HCT116 (cell line): Measurements from ENCODE around the gene NOTO. TPM values are rescaled to one million over a fixed set of nuclear protein-coding genes. Genes with fewer than 3 reads are reported as not detected.

ENCODE experiments used
- ATAC-seq: fragments of 200-7000 bp; cut with Tn5 transposase; 2 replicates; pipeline ENCODE4 v1.9.1; 2020; ENCODE audit warnings: mild to moderate bottlenecking, moderate library complexity
- BruUV-seq: library from RNA; stranded (reverse); fragments of 400-500 nt; replicated peaks from 2 replicates; lab custom pipeline; 2021; lab: Mats Ljungman, UMichigan
- CTCF ChIA-PET: fragments of 300-600 bp; sonication (Branson Sonifier 250); formaldehyde crosslinking; loops from one replicate; lab custom pipeline; 2021; ENCODE audit warnings: antibody characterized with exemption; lab: Charles Lee
- POLR2A ChIA-PET: fragments of 300-600, 350-600 bp; sonication (Branson Sonifier 250); formaldehyde crosslinking; loops from one replicate; lab custom pipeline; 2021; ENCODE audit warnings: antibody characterized with exemption; lab: Charles Lee
- RAD21 ChIA-PET, 2 experiments: fragments of 300-600 bp; sonication (Branson Sonifier 250); formaldehyde crosslinking; loops; one replicate each; lab custom pipeline; 2023; ENCODE audit warnings: low total read pairs in 2 of 2; ENCODE audit not compliant: uncharacterized antibody in 2 of 2, unreplicated experiment in 2 of 2, low non-redundant PET in 1 of 2; lab: Charles Lee
- DNase-seq: peaks from one replicate; pipeline ENCODE4 v3.0.0-alpha.2; 2010; ENCODE audit warnings: low read depth, low spot score
- H2AFZ ChIP-seq: fragments of 200-600 bp; shearing (Covaris generic), sonication (generic); 2 replicates; pipeline ENCODE4 v1.6.1; 2017; ENCODE audit warnings: low read depth, mixed run types, mixed read lengths, antibody characterized with exemption, low read length; ENCODE audit not compliant: poor library complexity, severe bottlenecking
- H3K27ac ChIP-seq: 2 replicates; pipeline ENCODE4 v1.5.1; 2012; ENCODE audit warnings: low read depth, low read length
- H3K27me3 ChIP-seq: fragments of 200-600 bp; sonication (generic); 2 replicates; pipeline ENCODE4 v1.6.1; 2016; ENCODE audit warnings: mixed run types, low read length, mixed read lengths; ENCODE audit not compliant: insufficient read depth
- H3K36me3 ChIP-seq, 2 experiments: fragments of 200-500 bp in 1 of 2; fragments of 200-600 bp in 1 of 2; sonication (Bioruptor generic) in 1 of 2; sonication (generic) in 1 of 2; 2 replicates each; pipeline versions ENCODE4 v1.5.1 to v1.6.1; 2014 to 2016; ENCODE audit warnings: low read length in 2 of 2, inconsistent platforms in 1 of 2, mixed read lengths in 1 of 2, mixed run types in 1 of 2; ENCODE audit not compliant: insufficient read depth in 2 of 2, control insufficient read depth in 1 of 2
- H3K4me1 ChIP-seq, 2 experiments: fragments of 200-600 bp in 1 of 2; sonication (generic) in 1 of 2; 2 replicates each; pipeline versions ENCODE4 v1.5.1 to v1.6.1; 2012 to 2017; ENCODE audit warnings: low read length in 2 of 2, inconsistent platforms in 1 of 2, mild to moderate bottlenecking in 1 of 2, mixed read lengths in 1 of 2, mixed run types in 1 of 2, moderate library complexity in 1 of 2; ENCODE audit not compliant: insufficient read depth in 2 of 2, control insufficient read depth in 1 of 2
- H3K4me2 ChIP-seq: fragments of 200-600 bp; sonication (generic); 2 replicates; pipeline ENCODE4 v1.6.1; 2017; ENCODE audit warnings: mixed run types, low read length, mixed read lengths
- H3K4me3 ChIP-seq, 2 experiments: fragments of 200-600 bp in 1 of 2; sonication (generic) in 1 of 2; replicated peaks in 1 of 2; 2 replicates each; pipeline ENCODE4 v1.5.1; 2011 to 2016; ENCODE audit warnings: low read length in 2 of 2, control low read depth in 1 of 2, low read depth in 1 of 2, mild to moderate bottlenecking in 1 of 2, mixed read lengths in 1 of 2, mixed run types in 1 of 2
- H3K79me2 ChIP-seq: fragments of 200-600 bp; sonication (generic); 2 replicates; pipeline ENCODE4 v1.6.1; 2017; ENCODE audit warnings: mild to moderate bottlenecking, mixed run types, low read length, moderate library complexity, mixed read lengths; ENCODE audit not compliant: insufficient read depth
- H3K9ac ChIP-seq: fragments of 200-600 bp; sonication (generic); 2 replicates; pipeline ENCODE4 v1.6.1; 2016; ENCODE audit warnings: low read length, mixed read lengths
- H3K9me2 ChIP-seq: fragments of 200-600 bp; sonication (generic), shearing (Covaris generic); 2 replicates; pipeline ENCODE4 v1.6.1; 2017; ENCODE audit warnings: mixed run types, mild to moderate bottlenecking, moderate library complexity; ENCODE audit not compliant: insufficient read depth
- H3K9me3 ChIP-seq, 2 experiments: fragments of 200-500 bp in 1 of 2; fragments of 200-600 bp in 1 of 2; sonication (Bioruptor generic) in 1 of 2; sonication (generic) in 1 of 2; 2 replicates each; pipeline ENCODE4 v1.6.1; 2014 to 2017; ENCODE audit warnings: low read length in 2 of 2, mixed read lengths in 2 of 2, inconsistent platforms in 1 of 2, low read depth in 1 of 2, mild to moderate bottlenecking in 1 of 2, mixed run types in 1 of 2, moderate library complexity in 1 of 2; ENCODE audit not compliant: control insufficient read depth in 1 of 2, insufficient read depth in 1 of 2
- H4K20me1 ChIP-seq: fragments of 200-600 bp; sonication (generic), shearing (Covaris generic); 2 replicates; pipeline ENCODE4 v1.6.1; 2017; ENCODE audit warnings: mixed run types, mild to moderate bottlenecking, moderate library complexity; ENCODE audit not compliant: insufficient read depth
- ATF3 ChIP-seq: IDR thresholded peaks from 2 replicates; pipeline ENCODE4 v1.6.1; 2012
- ELF1 ChIP-seq: IDR thresholded peaks from 2 replicates; pipeline ENCODE4 v1.6.1; 2012; ENCODE audit warnings: low read depth, borderline replicate concordance
- EZH2phosphoT487 ChIP-seq: fragments of 200-600 bp; IDR thresholded peaks from 2 replicates; pipeline ENCODE4 v1.6.1; 2018; ENCODE audit warnings: antibody characterized with exemption, borderline replicate concordance
- MAX ChIP-seq: IDR thresholded peaks from 2 replicates; pipeline ENCODE4 v1.6.1; 2012
- POLR2A ChIP-seq: IDR thresholded peaks from 2 replicates; pipeline ENCODE4 v1.7.0; 2011; ENCODE audit warnings: borderline replicate concordance; ENCODE audit not compliant: insufficient read depth, insufficient read length; ENCODE audit errors: extremely low read depth
- REST ChIP-seq: IDR thresholded peaks from 2 replicates; pipeline ENCODE4 v1.6.1; 2012; ENCODE audit warnings: low read depth
- SRF ChIP-seq: IDR thresholded peaks from 2 replicates; pipeline ENCODE4 v1.6.1; 2012; ENCODE audit warnings: low read depth
- intact Hi-C: fragments of 100-400 bp; cut with micrococcal nuclease; formaldehyde crosslinking; loops from 2 replicates; pipeline ENCODE4 v1.10.0; 2022
- total RNA-seq: library from RNA; stranded (reverse); gene quantifications from one replicate; pipeline ENCODE4 v1.2.1, GENCODE V29; 2021; ENCODE audit not compliant: unreplicated experiment
- TF ChIP-seq, protein P1 (sequence below), 3 experiments: fragments of 200-600 bp in 1 of 3; sonication (generic) in 1 of 3; IDR thresholded peaks in 2 of 3; conservative IDR thresholded peaks in 1 of 3; 2 replicates each; pipeline ENCODE4 v1.5.1; 2012 to 2017; ENCODE audit warnings: low read depth in 2 of 3, low read length in 2 of 3, antibody characterized with exemption in 1 of 3, borderline replicate concordance in 1 of 3, control low read depth in 1 of 3, mild to moderate bottlenecking in 1 of 3, mixed read lengths in 1 of 3, mixed run types in 1 of 3, moderate library complexity in 1 of 3; ENCODE audit not compliant: insufficient read depth in 1 of 3
- TF ChIP-seq, protein P2 (sequence below): IDR thresholded peaks from 2 replicates; pipeline ENCODE4 v1.6.1; 2011; ENCODE audit warnings: mild to moderate bottlenecking, low read length, moderate library complexity; ENCODE audit not compliant: insufficient replicate concordance; ENCODE audit errors: extremely low read depth

Gene NOTO
- total RNA-seq, 1 experiment from 2014 or later, result not detected

GRCh38 chr2:73187549-73187948, 14.8 kb upstream of the NOTO start:
- Histone ChIP-seq H2AFZ (no peak overlapping the region), H3K9me2 (no peaks in the 10 kb centered on the region), H3K27ac (no peak overlapping the region), H3K9me3 (no peaks in the 10 kb centered on the region), H3K79me2 (no peaks in the 10 kb centered on the region), H3K4me1 (no peaks in the 10 kb centered on the region), H4K20me1 (no peaks in the 10 kb centered on the region), H3K4me3 (no peak overlapping the region), H3K27me3 (peaks cover 13% of the 10 kb centered on the region; the same call in 1 of the 2 replicates), H3K4me2 (no peak overlapping the region), H3K9ac (no peak overlapping the region), H3K36me3 (no peaks in the 10 kb centered on the region)
- no TSS peak for BruUV-seq
- intact Hi-C loops, result no loop called here
- RAD21 ChIA-PET, result no interaction called here
- CTCF ChIA-PET, result interaction anchor here (3.2 kb wide), 1 partner anchor 10 kb away, joined by 14 read pairs; no protein-coding TSS in a partner anchor
- POLR2A ChIA-PET, result no interaction called here
- TF ChIP-seq SRF (no peak), REST (no peak), ATF3 (no peak), EZH2phosphoT487 (no peak), MAX (no peak), ELF1 (no peak), POLR2A (no peak)
- TF ChIP-seq, protein P1, sequence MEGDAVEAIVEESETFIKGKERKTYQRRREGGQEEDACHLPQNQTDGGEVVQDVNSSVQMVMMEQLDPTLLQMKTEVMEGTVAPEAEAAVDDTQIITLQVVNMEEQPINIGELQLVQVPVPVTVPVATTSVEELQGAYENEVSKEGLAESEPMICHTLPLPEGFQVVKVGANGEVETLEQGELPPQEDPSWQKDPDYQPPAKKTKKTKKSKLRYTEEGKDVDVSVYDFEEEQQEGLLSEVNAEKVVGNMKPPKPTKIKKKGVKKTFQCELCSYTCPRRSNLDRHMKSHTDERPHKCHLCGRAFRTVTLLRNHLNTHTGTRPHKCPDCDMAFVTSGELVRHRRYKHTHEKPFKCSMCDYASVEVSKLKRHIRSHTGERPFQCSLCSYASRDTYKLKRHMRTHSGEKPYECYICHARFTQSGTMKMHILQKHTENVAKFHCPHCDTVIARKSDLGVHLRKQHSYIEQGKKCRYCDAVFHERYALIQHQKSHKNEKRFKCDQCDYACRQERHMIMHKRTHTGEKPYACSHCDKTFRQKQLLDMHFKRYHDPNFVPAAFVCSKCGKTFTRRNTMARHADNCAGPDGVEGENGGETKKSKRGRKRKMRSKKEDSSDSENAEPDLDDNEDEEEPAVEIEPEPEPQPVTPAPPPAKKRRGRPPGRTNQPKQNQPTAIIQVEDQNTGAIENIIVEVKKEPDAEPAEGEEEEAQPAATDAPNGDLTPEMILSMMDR (IDR thresholded peaks at IDR 0.05 in 2 of 3, conservative IDR thresholded peaks at IDR 0.05 in 1 of 3; ENCODE audit: borderline replicate concordance in 1 of 3, insufficient read depth in 1 of 3, low read depth in 2 of 3, low read length in 2 of 3), result no peak
- TF ChIP-seq, protein P2, sequence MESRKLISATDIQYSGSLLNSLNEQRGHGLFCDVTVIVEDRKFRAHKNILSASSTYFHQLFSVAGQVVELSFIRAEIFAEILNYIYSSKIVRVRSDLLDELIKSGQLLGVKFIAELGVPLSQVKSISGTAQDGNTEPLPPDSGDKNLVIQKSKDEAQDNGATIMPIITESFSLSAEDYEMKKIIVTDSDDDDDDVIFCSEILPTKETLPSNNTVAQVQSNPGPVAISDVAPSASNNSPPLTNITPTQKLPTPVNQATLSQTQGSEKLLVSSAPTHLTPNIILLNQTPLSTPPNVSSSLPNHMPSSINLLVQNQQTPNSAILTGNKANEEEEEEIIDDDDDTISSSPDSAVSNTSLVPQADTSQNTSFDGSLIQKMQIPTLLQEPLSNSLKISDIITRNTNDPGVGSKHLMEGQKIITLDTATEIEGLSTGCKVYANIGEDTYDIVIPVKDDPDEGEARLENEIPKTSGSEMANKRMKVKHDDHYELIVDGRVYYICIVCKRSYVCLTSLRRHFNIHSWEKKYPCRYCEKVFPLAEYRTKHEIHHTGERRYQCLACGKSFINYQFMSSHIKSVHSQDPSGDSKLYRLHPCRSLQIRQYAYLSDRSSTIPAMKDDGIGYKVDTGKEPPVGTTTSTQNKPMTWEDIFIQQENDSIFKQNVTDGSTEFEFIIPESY, result no peak
- DNase-seq (no peak), ATAC-seq (no peak)
